ENCODE data around the gene NIBAN1.

Gene NIBAN1

DNA sequence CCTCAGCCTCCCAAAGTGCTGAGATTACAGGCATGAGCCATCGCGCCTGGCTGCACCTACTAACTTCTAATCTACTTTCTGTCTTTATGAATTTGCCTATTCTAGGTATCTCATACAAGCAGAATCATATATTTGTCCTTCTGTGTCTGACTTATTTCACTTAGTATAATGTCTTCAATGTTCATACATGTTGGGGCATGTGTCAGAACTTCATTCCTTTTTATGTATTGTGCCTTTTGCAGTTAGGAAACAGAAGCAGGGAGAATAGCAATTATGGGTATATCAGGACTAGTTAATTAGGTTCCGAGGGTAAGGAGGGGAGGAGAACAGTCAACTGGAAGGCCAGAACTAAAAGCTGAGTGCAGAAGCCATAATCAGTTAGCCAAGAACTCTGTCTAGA, 18.0 kb upstream of the NIBAN1 start:
- H3K79me2 ChIP-seq (ENCODE audit: control insufficient read depth, insufficient read depth, low read length, unreplicated experiment), result no peaks in the 10 kb centered on the region
- H2AFZ ChIP-seq (ENCODE audit: low read length, unreplicated experiment), result no peak overlapping the region
- H3K27me3 ChIP-seq (ENCODE audit: insufficient read depth, low read length), result peaks cover 7% of the 10 kb centered on the region; the same call in 1 of the 2 replicates
- no peaks in the 10 kb centered on the region for H3K36me3 ChIP-seq (ENCODE audit: insufficient read depth, low read length)
- no peaks in the 10 kb centered on the region for H3K4me1 ChIP-seq (ENCODE audit: control insufficient read depth, insufficient read depth, low read length, unreplicated experiment)
- no peak overlapping the region for H3K27ac ChIP-seq (ENCODE audit: low read depth, low read length)
- no peak overlapping the region for H3K4me3 ChIP-seq (ENCODE audit: low read depth, low read length)

DNA sequence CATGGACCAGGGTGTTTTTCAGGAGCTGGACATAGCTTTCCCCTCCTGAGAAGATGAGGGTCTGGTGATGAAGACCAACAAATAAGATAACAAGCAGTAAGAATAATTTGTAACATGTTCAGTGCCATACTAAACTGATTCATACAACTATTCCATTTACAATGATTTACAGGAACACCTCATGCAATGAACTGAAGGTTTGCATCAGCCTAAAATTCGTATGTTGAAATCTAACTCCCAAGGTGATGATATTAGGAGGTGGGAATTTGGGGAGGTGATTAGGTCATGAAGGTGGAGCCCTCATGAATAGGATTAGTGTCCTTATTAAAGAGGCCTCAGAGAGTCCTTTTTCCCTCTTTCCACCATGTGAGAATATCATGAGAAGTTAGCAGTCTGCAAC, 15.9 kb upstream of the NIBAN1 start:
- no peak overlapping the region for H2AFZ ChIP-seq (ENCODE audit: low read length, unreplicated experiment)
- H3K36me3 ChIP-seq (ENCODE audit: insufficient read depth, low read length), result no peaks in the 10 kb centered on the region

DNA sequence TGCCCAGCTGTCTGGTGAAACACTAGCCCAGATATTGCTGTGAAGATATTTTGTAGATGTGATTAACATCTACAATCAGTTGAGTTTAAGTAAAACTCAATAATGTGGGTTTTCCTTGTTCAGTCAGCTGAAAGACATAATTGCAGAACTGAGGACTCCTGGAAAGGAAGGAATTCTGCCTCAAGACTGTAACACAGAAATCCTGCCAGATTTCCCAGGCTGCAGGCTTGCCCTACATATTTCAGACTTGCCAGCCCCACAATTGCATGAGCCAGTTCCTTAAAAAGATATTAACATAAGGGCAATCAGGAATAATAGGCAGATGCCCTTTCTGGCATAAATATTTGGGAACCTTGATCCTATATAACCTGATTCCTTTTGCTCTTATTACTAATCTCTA, 14.2 kb upstream of the NIBAN1 start:
- Histone ChIP-seq H3K27ac (ENCODE audit: low read depth, low read length) (no peak overlapping the region), H3K36me3 (ENCODE audit: insufficient read depth, low read length) (no peaks in the 10 kb centered on the region), H3K79me2 (ENCODE audit: control insufficient read depth, insufficient read depth, low read length, unreplicated experiment) (no peaks in the 10 kb centered on the region), H2AFZ (ENCODE audit: low read length, unreplicated experiment) (no peak overlapping the region), H3K4me1 (ENCODE audit: control insufficient read depth, insufficient read depth, low read length, unreplicated experiment) (no peaks in the 10 kb centered on the region), H3K27me3 (ENCODE audit: insufficient read depth, low read length) (no peaks in the 10 kb centered on the region), H3K4me3 (ENCODE audit: low read depth, low read length) (no peak overlapping the region)

More for the DNA sequence above, 15.9 kb upstream of the NIBAN1 start:
- Histone ChIP-seq H3K27ac (ENCODE audit: low read depth, low read length) (no peak overlapping the region), H3K27me3 (ENCODE audit: insufficient read depth, low read length) (no peaks in the 10 kb centered on the region), H3K4me1 (ENCODE audit: control insufficient read depth, insufficient read depth, low read length, unreplicated experiment) (no peaks in the 10 kb centered on the region), H3K79me2 (ENCODE audit: control insufficient read depth, insufficient read depth, low read length, unreplicated experiment) (no peaks in the 10 kb centered on the region), H3K4me3 (ENCODE audit: low read depth, low read length) (no peak overlapping the region)

DNA sequence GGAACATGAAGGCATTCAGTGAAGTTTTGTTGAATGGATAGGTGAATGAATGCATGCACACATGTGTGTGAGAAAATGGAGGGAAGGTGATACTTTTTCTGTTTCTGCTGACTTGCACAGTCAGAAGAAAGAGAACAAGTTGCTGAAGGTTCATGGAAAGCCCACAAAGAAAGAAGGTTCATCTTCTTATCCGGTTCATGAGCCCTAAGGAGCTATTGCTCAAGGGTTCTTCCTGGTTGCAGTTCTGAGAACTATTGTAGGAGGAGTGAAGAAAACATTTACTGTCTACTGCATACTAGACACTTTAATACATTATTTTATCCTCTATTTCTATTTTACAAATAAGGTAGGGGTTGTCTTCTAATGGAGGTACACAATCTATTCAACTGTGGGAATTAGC, 13.4 kb upstream of the NIBAN1 start:
- no peaks in the 10 kb centered on the region for H3K36me3 ChIP-seq (ENCODE audit: insufficient read depth, low read length)
- H3K4me3 ChIP-seq (ENCODE audit: low read depth, low read length), result no peak overlapping the region
- H2AFZ ChIP-seq (ENCODE audit: low read length, unreplicated experiment), result no peak overlapping the region
- H3K27ac ChIP-seq (ENCODE audit: low read depth, low read length), result no peak overlapping the region
- no peaks in the 10 kb centered on the region for H3K79me2 ChIP-seq (ENCODE audit: control insufficient read depth, insufficient read depth, low read length, unreplicated experiment)
- no peaks in the 10 kb centered on the region for H3K27me3 ChIP-seq (ENCODE audit: insufficient read depth, low read length)
- H3K4me1 ChIP-seq (ENCODE audit: control insufficient read depth, insufficient read depth, low read length, unreplicated experiment), result no peaks in the 10 kb centered on the region

DNA sequence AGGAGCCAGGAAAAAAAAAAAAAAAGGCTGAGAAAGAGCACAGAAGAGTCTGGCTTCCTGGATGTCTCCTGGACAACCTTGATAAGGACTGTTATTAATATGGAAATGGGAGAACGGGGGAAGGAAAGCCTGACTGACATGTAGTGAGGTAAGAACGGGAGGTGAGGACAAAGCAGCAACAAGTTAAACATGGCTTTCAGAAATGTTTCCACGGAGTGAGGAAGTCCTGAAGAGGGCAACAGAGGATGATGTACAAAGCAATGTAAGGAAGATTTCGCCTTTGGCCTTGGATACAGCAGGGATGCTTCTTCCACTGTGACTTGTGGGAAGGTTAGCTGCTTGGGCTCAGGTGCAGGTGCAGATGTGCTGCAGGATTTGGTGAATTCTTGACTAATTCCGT, 11.9 kb upstream of the NIBAN1 start:
- Histone ChIP-seq H3K79me2 (ENCODE audit: control insufficient read depth, insufficient read depth, low read length, unreplicated experiment) (no peaks in the 10 kb centered on the region), H3K36me3 (ENCODE audit: insufficient read depth, low read length) (no peaks in the 10 kb centered on the region), H3K27ac (ENCODE audit: low read depth, low read length) (no peak overlapping the region), H3K4me3 (ENCODE audit: low read depth, low read length) (no peak overlapping the region), H3K4me1 (ENCODE audit: control insufficient read depth, insufficient read depth, low read length, unreplicated experiment) (no peaks in the 10 kb centered on the region), H2AFZ (ENCODE audit: low read length, unreplicated experiment) (no peak overlapping the region), H3K27me3 (ENCODE audit: insufficient read depth, low read length) (no peaks in the 10 kb centered on the region)

DNA sequence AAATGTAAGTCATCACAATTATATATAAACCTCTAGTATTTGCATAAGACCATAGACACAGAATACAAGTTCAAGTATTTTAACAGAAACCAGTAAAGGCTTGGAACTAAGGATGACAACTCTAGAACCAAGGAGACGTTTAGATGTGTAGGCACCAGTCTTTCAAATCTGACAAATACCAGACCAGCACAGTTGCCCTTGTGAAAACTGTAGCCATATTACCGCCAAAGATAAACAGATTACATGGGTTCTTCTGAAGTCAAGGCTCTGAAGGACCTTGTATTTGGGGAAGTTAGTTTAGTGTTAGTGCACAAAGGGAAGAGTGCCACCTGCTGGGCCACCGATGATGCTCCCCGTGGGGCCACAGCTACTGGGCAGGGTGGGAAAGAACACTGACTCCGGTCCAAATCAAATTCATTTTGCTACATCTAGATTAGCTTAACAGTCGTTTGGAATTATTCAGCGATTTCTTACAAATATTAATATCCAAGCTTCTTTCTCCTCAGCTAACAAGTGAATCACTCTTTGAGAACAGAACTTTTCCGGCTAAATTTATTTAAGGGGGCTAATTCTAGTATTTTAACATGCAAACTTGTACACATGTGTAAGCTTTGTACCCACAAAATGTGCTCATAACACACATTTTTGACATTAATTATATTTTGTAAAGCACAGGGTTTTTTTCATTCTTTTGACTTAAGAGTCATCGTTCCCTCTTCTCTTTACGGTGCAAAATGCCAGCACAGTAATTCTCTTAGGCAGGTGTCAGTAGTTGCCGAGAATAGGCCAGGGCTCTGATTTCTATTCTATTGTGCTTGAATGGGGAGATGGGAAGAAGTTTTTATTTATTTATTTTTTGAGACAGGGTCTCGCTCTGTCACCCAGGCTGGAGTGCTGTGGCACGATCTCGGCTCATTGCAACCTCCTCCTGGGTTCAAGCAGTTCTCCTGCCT, 8.0 kb upstream of the NIBAN1 start:
- no peaks in the 10 kb centered on the region for H3K79me2 ChIP-seq (ENCODE audit: control insufficient read depth, insufficient read depth, low read length, unreplicated experiment)
- H3K27me3 ChIP-seq (ENCODE audit: insufficient read depth, low read length), result no peaks in the 10 kb centered on the region
- no peak overlapping the region for H3K4me3 ChIP-seq (ENCODE audit: low read depth, low read length)
- no peaks in the 10 kb centered on the region for H3K4me1 ChIP-seq (ENCODE audit: control insufficient read depth, insufficient read depth, low read length, unreplicated experiment)
- no peak overlapping the region for H3K27ac ChIP-seq (ENCODE audit: low read depth, low read length)
- H3K36me3 ChIP-seq (ENCODE audit: insufficient read depth, low read length), result no peaks in the 10 kb centered on the region
- no peak overlapping the region for H2AFZ ChIP-seq (ENCODE audit: low read length, unreplicated experiment)

DNA sequence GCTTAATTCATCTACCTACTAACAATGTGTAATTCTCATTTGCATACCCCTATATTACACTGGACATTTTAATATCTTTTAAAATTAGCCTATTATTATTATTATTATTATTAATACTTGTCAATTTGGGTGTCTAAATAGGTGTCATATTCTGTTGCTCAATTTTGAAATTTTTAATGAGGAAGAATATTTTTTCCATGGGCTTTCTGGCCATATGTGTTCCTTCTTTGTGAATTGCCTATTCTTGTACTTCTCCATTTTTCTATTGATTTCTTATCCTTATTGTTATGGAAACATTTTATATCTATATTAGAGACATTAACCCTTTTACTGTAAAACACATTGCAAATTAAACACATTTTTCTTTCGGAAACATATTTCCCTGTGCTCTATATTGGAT, 6.4 kb upstream of the NIBAN1 start:
- Histone ChIP-seq H3K79me2 (ENCODE audit: control insufficient read depth, insufficient read depth, low read length, unreplicated experiment) (no peaks in the 10 kb centered on the region), H3K27ac (ENCODE audit: low read depth, low read length) (no peak overlapping the region), H3K27me3 (ENCODE audit: insufficient read depth, low read length) (no peaks in the 10 kb centered on the region), H2AFZ (ENCODE audit: low read length, unreplicated experiment) (no peak overlapping the region), H3K4me1 (ENCODE audit: control insufficient read depth, insufficient read depth, low read length, unreplicated experiment) (no peaks in the 10 kb centered on the region), H3K4me3 (ENCODE audit: low read depth, low read length) (no peak overlapping the region), H3K36me3 (ENCODE audit: insufficient read depth, low read length) (no peaks in the 10 kb centered on the region)

DNA sequence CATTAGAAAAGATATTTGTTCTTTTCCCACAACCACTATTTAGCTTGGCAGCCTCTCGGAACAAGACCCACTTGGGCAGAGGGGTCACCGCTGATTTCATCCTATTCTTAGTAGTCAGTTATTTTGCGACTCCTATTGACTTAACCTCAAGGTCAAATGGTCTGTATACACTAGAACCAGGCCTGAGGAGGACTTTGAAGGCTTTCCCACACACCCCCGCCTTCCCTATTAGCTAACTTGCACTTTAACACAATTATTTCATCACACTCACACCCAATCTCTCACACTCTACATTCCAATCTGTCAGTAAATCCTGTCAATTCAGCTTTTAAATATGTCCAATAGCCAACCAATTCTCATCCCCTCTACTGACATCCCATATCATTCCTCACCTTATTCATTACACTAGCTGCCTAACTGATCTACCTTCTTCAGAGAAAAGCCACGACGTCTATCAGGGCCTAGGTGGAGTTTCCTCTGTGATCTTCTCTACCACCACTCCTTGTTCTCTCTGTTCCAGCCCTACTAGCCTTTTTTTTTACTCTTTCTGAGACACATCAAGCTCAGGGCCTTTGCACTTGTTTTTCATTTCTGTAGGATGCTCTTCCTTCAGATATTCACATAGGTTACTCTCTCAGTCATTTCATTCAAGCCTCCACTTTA, 1.0 kb upstream of the NIBAN1 start:
- Histone ChIP-seq H3K27ac (ENCODE audit: low read depth, low read length) (no peak overlapping the region), H3K79me2 (ENCODE audit: control insufficient read depth, insufficient read depth, low read length, unreplicated experiment) (no peaks in the 10 kb centered on the region), H3K36me3 (ENCODE audit: insufficient read depth, low read length) (no peaks in the 10 kb centered on the region), H3K4me3 (ENCODE audit: low read depth, low read length) (no peak overlapping the region), H3K4me1 (ENCODE audit: control insufficient read depth, insufficient read depth, low read length, unreplicated experiment) (peaks cover 29% of the 10 kb centered on the region), H2AFZ (ENCODE audit: low read length, unreplicated experiment) (no peak overlapping the region), H3K27me3 (ENCODE audit: insufficient read depth, low read length) (no peaks in the 10 kb centered on the region)

DNA sequence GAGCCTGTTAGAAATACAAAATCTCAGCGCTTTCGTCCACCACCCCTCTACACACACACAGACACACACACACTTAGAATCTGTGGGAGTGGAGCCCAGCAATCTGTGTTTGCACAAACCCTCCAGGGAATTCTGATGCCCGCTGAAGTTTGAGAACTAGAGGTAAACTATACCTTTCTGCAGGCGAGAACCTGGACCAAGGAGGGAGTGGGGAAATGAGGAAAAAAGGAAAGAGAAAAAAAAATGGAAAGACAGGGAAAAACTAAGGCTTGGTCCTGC, 468 bp upstream of the NIBAN1 start:
- Histone ChIP-seq H3K4me3 (ENCODE audit: low read depth, low read length) (peak overlapping the region; percentile 95), H3K79me2 (ENCODE audit: control insufficient read depth, insufficient read depth, low read length, unreplicated experiment) (no peaks in the 10 kb centered on the region), H3K4me1 (ENCODE audit: control insufficient read depth, insufficient read depth, low read length, unreplicated experiment) (peaks cover 30% of the 10 kb centered on the region), H3K27me3 (ENCODE audit: insufficient read depth, low read length) (no peaks in the 10 kb centered on the region), H3K36me3 (ENCODE audit: insufficient read depth, low read length) (no peaks in the 10 kb centered on the region), H2AFZ (ENCODE audit: low read length, unreplicated experiment) (no peak overlapping the region), H3K27ac (ENCODE audit: low read depth, low read length) (no peak overlapping the region)

DNA sequence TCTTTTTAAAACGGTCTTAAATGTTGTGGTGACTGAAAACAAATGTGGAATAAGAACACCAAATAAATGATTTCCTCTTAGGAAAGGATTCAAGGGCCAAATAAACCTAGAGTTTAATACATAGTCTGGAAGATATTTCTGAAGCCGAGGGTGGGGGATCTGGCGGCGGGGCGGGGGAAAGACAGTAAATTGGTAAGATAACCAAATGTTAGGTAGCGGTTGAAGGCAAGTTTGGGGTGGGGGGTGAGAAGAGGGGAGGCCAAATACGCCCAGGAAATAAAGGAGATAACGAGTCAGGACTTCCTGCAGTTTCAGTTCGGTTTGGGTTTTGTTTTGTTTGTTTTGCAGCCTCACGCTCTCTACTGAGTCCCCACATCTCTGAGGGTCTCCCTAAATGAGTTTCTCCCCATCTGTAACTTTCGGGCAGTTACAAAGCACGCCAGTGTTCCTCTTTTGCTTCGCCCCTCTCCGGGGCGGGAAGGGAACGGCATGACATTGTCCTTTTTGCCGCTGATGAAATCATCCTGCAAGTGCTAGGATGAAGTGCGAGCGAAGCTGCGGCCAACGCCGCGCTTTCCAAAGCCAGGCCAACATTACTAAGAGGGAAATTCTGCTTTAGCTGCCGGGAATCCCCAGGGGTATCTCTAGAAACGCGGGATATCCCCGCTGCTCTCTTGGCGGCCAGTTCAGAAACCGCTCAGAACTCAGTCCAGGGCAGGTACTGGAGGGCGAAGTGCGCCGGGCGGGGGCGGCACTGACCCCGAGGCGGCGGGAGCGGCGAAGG, 844 bp downstream of the NIBAN1 start:
- no peaks in the 10 kb centered on the region for H3K27me3 ChIP-seq (ENCODE audit: insufficient read depth, low read length)
- peaks cover 30% of the 10 kb centered on the region for H3K4me1 ChIP-seq (ENCODE audit: control insufficient read depth, insufficient read depth, low read length, unreplicated experiment)
- H3K79me2 ChIP-seq (ENCODE audit: control insufficient read depth, insufficient read depth, low read length, unreplicated experiment), result no peaks in the 10 kb centered on the region
- peak overlapping the region; percentile 95 for H3K4me3 ChIP-seq (ENCODE audit: low read depth, low read length)
- H2AFZ ChIP-seq (ENCODE audit: low read length, unreplicated experiment), result peak overlapping the region; percentile 74
- H3K36me3 ChIP-seq (ENCODE audit: insufficient read depth, low read length), result no peaks in the 10 kb centered on the region
- H3K27ac ChIP-seq (ENCODE audit: low read depth, low read length), result peak overlapping the region; percentile 18; the same call in 1 of the 2 replicates
